Fibroblast of skin of scalp (primary cell): ENCODE results near the gene PPIL1.

Source experiments
- DNase-seq: peaks from one replicate; pipeline ENCODE4 v3.0.0-alpha.2; 2013

The PPIL1 gene

DNA sequence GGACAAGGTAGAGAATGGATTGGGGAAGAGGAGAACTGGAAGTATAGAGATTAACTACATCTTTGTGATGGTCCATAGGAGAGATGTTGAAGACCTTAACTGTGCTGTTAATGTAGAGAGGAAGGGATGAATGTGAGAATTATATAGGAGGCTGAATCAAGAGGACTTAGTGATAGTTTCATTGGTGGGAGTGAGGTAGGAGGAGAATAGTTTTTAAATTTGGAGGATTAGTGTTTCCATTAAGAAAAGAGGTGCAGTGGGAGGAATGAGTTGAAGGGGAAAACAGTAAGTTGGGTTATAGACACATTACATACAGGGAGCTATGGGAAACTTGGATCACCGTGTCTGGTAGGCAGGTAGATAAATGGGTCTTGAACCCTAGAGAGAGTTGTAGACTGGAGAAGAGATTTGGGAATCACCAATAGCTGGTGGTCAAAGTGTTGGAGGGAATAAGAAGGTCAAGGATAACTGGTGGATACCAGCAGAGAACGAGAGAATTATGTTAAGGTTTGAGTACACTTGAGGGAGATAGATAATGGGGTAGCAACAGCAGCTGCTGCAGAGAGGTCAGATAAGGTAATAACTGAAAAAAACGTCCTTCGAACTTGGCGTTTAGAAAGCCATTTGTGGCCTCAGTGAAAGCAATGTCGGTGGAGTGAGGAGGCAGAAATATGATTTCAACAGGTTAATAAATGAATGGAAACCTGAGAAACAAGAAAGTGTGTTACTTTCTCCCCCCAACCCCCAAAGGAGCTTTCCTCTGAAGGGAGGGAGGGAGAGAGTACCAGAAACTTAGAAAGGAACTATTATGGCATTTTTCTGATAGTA, 14.3 kb upstream of the PPIL1 start:
- DNase-seq, result no peak

DNA sequence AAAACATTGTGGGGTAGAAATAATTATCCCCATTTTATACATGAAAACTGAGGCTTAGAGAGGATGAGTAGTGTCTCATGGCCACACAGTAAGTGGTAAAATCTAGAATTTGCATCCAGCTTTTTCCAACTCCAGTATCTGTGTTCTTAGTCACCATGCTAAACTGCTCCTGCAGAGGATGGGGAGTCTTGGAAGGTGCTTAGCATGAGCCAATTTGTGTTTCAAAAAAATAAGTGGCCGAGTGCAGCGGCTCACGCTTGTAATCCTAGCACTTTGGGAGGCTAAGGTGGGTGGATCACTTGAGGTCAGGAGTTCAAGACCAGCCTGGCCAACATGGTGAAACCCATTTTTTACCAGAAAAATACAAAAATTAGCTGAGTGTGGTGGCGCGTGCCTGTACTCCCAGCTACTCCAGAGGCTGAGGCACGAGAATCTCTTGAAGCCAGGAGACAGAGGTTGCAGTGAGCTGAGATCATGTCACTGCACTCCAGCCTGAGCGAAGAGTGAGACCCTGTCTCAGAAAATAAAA, 13.6 kb upstream of the PPIL1 start:
- DNase-seq, result no peak

DNA sequence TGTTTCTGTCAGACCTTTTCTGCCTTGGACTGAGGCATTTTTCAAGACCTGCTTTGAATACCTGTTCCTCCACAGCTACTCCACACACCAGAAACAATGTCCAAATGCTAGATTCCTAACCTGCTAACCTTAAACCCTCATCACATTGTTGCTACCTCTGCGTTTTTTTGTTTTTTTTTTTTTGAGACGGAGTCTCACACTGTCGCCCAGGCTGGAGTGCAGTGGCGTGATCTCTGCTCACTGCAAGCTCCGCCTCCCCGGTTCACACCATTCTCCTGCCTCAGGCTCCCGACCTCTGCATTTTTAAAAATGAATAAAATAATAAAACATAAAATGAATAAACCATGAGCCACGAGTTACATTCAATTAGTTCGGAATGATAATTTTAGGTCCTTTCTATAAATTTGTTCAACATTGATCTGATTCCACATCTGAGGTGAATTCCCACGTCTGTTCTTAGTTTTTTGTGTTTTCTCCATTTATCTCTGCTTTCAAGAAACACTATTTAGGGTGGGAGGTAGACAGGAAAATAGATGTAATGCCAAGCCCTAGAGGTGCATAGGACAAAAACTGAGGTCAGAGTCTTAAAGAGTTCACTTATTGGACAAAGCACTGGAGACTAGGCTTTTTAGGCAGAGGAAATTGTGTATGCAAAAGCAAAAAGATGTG, 12.5 kb upstream of the PPIL1 start:
- DNase-seq, result no peak

DNA sequence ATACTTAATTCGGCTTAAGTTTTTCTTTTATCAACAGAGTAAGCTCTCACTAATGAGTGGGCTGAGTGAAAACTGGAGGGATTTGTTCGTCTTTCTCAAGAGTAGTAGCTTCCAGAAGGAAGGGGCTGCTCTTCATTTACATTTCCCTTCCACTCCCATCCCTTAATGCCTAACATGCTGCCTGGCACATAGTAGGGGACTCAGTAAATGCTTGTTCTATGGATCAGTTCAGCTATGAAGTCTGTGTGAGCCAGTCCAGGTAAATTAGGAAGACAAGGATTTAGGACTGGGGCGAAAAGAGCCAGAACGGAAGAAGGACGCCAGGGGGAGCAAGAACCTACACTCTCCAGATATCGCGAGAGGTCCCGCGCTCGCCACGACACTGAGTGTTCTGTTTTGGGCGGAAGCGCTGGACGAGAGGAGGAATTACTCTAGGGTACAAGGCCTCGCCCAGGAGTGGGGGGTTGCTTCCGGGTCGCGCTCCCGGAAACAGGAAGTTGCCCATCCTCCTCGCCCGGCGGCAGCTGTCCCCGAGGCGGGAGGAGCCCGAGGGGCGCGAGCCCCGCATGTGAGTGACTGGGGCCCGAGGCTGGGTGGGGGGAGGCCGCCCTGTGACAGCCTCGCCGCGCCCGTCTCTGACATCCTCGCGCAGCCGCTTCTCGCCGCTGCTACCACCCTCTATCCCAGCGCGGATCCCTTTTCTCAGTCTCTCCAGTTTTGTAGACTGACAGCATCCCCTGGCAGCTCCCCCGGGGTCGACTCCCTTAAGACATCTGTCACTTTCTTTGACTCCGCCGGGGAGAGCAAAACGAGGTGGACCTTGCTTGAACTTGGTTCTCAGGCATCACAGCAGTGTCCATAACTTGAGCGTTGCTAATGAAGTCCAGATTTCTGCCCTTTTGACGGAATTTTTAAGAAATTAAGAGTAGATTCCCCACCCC, 11.1 kb upstream of the PPIL1 start, which contains the start of gene C6orf89:
TSS of gene C6orf89 (plus strand) at position 492 of the 941 bp plus-strand sequence. CDS start 13,493 bp downstream, outside the sequence.
- DNase-seq, result peak; percentile 99

DNA sequence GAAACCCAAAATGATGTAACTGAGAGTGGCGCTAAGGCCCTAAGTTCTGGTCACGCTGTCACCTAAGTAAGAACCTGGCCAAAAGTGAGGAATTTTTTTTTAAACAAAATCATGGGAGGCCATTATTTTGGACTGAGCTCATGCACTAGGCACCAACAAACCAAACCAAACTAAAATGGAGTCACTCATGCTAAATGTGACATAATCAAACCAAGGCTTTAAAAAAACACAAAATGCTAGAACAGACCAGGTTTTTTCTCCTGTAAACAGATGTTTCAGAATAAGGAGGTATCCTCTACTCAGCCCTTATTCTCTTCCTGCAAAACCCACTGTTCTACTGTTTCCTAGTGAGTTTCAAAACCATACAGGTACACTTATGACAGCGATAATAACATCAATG, 10.0 kb upstream of the PPIL1 start:
- no peak for DNase-seq

DNA sequence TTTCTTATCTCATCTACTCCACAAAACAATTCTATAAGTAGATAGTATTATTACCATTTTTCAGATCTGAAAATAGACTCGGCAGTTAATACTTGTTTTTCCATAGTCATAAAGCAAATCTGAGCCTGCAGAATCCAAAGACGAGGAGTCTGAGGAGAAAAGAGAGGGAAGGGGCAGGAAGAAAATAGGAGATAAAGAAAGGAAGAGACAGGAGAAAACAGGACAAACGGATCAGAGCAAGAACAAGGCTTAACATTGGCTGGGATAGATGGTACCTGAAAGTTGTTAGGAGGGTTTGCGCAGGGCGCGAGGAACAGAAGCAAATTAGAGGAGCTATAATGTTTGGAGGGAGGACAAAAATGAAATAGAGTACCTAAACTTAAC, 639 bp upstream of the PPIL1 start:
- no peak for DNase-seq

DNA sequence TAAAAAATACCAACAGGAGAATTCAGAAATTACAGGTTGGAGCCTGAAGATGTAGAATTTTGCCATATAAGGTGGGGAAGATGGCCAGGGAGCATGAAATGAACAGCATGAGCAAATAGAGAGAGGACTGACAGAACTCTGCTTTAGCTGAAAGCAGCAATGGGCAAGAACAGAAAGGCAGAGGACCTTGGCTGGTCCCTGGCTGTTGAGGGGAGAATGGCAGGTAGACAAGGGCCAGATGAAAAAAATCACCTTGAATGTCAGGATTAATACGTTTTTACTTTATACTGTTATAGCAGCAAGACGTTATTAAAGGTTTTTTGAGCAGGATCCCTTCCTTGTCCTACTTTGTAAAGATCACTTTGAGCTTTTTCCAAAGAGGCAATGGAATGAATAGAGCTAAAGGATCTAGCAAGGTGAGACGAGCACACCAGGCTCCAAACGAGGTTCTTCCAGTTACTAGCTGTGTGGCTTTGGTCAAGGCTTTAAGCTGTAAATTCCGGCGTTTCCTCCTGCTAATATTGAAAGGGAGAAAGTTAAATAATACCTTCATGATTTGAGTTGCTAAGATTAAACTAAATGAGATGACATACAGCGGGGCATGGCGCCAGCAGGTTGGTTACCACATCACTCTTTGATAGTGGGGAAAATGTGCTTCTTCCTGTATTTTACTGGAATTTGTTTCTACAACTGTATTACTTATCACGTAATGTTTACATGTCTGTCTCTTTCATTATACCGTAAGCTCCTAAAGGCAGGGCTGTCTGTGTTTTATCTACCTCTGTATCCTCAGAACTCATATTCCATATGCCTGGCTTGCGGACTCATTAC, 776 bp downstream of the PPIL1 start:
- DNase-seq, result no peak

DNA sequence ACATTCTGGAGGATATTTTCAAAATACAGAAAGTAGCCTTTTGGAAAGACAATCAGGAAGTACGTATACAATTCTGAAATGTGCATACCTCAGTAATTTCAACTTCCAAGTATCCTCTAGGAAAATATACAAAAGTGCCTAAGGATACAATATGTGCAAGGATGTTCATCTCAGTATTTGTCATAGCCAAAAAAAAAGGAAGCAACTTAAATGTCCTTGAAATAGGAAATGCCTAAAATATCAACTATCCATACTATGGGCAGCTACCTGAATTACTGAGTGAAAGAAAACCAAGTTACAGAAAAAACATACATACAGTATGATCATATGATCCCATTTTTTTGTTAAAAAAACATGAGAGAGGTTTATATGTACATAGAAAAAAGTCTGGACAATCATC, 1.5 kb downstream of the PPIL1 start:
- no peak for DNase-seq

DNA sequence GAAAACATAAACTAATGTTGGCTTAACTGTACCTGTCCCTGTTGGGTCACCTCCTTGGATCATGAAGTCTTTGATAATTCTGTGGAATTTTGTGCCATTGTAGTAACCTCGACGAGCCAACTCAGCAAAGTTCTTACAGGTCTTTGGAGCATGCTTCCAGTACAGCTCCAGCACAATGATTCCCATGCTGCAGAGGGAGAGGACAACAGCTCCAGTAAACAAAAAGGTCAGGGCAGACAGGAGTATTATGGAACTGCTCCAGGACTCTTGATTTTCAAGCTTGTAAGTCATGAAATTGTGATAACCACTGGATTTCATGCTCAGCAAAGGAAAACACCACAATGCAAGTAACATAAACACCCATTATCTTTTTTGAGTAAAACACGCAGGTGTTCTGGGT, 2.9 kb downstream of the PPIL1 start:
- no peak for DNase-seq

DNA sequence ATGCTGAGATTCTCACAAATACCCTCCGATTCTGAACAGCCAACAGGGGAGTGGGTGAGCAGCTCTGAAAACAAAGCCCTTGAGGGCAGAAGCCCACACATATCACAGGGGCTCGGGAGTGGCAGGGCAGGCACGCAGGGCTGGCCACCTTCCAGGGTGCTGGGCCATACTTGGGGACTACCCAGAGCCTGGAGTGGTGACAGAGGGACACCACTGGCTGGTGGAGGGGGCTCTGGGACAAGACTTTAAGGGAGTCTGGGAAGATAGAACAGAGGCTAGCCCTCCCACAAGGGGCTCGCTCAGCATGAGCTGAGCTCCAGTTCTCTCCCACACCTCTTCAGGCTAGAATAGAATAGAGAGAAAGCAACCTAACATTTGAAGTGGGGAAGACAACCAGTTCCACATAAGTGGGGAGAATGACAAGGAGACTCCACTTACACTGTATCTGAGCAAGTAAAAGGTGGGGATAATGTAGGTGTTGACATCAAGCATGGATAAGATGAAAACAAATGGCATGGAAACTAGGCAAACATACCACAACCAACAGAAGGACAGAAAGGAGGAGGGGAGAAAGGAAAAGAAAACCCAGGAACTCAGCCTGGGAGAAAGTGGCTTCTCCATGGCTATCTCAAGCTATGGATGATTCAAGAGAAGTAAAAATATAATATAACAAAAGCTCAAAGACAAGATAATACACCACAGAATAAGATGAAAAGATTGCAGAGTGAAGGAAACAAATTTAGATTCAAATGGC, 7.0 kb downstream of the PPIL1 start:
- no peak for DNase-seq

DNA sequence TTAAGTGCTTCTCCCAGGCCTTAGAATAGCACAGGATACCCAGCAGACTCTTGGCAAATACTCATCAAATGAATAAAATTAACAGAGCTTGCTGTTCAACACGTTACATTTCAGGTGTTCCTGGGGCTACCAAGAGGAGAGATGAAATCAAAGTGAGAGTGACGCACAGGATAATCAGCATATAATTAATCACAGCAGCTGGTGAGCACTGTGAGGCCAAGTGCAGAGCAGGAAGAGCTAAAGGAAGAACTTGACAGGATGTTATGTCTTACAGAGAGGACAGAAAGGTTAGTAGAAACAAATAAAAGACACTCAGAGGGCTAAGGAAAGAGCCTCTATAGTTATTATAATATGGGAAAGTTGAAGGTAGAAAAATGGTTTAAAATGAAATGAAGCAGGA, 8.8 kb downstream of the PPIL1 start:
- DNase-seq, result no peak

DNA sequence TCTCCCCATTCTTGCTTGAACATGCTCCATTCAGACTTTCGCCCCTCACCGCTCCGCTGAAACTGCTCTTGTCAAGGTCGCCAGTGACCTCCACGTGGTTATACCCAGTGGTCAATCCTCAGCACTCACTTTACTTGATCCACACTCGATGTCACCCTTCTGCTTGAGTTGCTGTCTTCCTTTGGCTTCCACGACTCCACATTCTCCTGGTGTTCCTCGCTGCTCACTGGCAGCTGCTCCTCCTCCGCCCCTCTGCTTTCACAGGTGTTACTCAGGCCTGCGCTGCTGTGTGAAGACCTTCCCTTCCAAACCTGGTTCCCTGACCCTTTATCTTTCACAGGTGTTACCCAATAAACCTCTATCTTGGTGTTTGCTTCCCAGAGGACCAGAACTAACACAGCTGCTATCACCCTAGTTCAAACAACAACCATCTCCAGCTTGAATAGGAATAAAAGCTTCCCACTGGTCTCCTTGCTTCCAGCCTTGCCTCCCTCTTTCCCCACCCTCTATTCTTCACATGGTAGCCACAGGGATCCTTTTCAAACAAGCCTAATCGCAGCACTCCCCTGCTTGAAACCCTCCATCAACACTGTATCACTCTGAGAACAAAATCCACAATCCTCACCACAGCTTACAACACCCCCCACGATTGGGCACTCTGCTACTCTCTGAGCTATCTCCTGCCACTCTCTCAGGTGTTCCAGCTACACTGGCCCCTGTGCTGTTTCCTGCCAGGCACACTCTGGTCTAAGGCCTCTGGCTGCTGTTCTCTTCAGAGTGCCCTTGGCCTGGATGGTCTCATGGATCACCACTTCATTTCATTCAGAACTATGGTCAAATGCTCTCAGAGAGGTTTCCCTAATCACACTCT, 10.7 kb downstream of the PPIL1 start:
- DNase-seq, result no peak

DNA sequence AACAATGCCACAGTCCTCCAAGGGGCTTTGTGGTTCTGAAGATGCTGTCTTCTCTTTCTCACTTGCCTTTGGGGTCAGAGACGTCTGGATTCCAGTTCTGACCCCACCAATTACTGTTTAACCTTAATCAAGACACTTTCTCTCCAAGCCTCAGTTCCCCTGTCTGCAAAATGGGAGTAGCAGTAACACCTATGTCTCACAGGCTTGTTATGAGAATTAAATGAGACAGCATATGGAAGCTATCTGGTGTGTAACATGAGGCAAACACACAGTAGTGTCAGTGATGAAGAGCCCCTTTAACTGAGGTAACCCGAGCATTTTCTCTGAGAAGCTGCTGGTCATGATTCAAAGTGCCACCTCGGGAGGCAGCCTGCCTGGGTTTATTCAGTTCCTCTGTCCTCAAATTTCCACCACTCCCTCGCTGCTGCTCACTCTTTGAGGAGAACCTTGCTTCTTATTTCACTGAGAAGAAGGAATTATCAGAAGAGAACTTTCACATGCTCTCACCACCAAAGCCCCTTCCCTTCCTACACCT, 11.7 kb downstream of the PPIL1 start:
- no peak for DNase-seq

DNA sequence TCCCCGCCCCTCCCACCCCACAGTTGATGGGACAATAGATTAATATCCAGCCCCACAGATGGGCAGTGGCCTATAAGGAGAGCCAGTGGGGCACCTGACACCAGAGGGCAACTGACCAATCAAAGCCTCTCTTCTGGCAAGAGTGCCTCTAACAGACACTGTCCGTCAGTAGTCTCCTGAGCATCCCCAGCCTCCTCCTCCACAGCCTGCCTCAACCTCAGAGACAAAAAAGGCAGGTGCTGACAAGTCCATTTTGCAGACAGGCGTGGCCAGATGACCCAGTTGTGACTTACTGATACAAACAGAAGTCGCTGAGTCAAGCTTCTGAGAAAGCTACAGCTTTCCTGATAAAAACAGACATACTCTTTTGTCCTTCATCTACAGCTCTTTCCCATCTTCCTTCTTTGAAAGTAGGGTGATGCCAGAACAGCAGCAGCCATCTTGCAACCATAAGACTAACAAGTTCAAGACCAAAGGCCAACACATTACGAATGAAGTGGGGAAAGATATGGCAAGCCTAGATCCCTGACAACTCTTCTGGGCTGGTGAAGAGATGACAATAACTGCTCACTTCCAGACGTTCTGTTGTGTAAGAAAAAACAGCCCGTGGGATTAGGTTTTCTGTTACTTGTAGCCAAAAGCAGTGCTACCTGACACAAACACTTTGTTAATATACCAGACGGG, 12.3 kb downstream of the PPIL1 start:
- DNase-seq, result no peak

DNA sequence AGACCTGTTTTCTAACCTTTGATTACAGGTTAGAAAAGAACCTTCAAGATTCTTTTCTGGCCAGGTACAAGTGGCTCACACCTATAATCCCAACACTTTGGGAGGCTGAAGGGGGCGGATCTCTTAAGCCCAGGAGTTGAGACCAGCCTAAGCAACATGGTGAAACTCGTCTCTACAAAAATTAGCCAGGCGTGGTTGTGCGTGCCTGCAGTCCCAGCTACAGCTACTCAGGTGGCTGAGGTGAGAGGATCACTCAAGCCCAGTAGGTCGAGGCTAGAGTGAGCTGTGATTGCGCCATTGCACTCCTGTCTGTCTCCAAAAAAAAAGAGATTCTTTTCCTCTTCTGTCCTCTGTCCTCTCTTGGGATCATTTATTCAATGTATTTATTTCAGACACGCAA, 14.5 kb downstream of the PPIL1 start:
- no peak for DNase-seq

DNA sequence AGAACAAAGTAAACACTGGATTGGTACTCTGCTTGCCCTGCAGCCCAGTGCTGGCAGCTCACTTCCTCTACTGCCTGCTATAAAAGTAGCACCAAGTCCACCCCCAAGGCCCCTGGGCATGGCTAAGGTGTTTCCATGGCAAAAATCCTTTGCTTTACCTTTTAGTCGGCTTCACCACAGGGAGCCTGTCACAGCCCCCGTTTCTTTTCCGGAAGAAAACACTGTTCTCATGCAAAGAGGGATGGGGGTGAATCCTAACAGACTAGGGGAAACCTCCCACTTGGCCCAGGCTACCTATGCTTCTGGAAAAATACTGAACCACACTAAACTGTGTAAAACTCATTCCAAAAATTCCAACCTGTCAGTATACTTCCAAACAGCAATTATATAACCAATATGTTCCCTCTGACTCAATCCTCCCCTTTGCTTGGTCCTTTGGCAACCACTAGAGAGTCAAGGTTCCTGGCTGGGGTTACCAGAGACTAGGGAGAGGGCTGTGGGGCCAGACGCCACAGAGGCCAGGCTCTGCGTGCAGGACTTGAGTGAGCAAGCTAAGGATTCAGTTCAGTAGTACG, 16.1 kb downstream of the PPIL1 start:
- peak; percentile 44 for DNase-seq

DNA sequence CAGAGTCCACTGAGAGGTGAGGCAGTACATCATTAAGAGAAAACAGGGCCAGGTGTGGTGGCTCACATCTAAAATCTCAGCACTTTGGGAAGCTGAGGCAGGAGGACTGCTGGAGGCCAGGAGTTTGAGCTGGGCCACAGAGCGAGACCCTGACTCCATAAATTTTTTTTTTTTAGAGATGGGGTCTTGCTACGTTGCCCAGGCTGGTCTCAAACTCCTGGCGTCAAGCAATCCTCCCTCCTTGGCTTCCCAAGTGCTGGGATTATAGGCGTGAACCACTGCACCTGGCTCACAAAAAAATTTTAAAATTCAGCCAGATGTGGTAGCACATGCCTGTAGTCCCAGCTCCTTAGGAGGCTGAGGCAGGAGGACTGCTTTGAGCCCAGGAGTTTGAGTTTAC, 17.3 kb downstream of the PPIL1 start:
- DNase-seq, result no peak

DNA sequence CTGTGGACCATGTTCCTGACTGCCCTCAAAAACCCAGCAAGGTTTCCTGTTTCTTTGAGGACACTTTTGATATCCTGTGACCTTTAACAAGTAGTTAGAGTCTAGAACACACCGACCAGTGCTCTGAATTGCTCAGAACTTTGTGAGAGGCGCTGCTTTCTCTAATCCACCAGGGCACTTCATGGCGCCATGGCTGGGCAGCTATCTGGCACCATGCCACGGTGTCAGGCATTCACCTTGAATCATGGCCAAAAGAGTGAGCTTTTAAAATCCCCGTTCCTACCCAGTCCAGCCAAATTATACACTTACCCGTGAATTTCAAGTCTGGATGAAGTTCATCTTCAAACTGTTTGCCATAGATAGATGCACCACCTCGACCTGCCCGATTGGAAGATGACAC, 18.3 kb downstream of the PPIL1 start:
- DNase-seq, result no peak

DNA sequence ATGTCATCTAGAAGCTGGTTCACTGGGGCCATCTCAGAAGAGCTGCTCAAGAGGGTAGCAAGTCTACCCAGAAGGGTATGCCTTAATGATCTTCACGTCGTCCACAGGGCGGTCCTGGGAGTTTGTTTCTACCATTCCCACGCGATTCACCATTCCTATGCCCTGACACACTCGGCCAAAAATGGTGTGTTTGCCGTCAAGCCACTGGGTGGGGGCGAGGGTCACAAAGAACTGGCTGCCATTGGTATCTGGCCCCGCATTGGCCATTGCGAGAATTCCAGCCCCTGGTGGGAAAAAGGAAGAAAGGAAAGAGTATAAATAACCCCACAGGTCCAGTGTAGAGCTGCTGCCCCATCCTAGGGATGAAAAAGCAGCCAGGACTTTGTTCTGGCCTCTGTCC, 18.9 kb downstream of the PPIL1 start:
- DNase-seq, result no peak
